WTC11 (cell line): ENCODE results near the gene SNX9.

ENCODE experiments used
- ATF2 ChIP-seq: sonication (generic); formaldehyde crosslinking; IDR thresholded peaks from 2 replicates; pipeline ENCODE4 v1.8.1; 2022; ENCODE audit warnings: low read depth, missing genetic modification reagents, borderline replicate concordance
- CREB1 ChIP-seq: sonication (generic); formaldehyde crosslinking; IDR thresholded peaks from 2 replicates; pipeline ENCODE4 v1.8.0; 2023; ENCODE audit warnings: mild to moderate bottlenecking, missing genetic modification reagents
- CTCF ChIP-seq: fragments of 200-600 bp; IDR thresholded peaks from 2 replicates; pipeline ENCODE4 v1.8.0; 2022; ENCODE audit warnings: antibody characterized with exemption
- E2F4 ChIP-seq: sonication (generic); formaldehyde crosslinking; IDR thresholded peaks from 2 replicates; pipeline ENCODE4 v1.8.1; 2022; ENCODE audit warnings: low read depth, mild to moderate bottlenecking, moderate library complexity, missing genetic modification reagents, borderline replicate concordance
- EMX1 ChIP-seq: fragments of 250-450 bp; sonication (Bioruptor Pico); IDR thresholded peaks from 2 replicates; pipeline ENCODE4 v1.8.0; 2021; ENCODE audit warnings: mild to moderate bottlenecking
- ERG ChIP-seq: fragments of 250-450 bp; sonication (Bioruptor Pico); IDR thresholded peaks from 2 replicates; pipeline ENCODE4 v1.8.0; 2021; ENCODE audit warnings: mild to moderate bottlenecking
- FOXK1 ChIP-seq: sonication (generic); formaldehyde crosslinking; IDR thresholded peaks from 2 replicates; pipeline ENCODE4 v1.8.0; 2022; ENCODE audit warnings: mild to moderate bottlenecking, moderate library complexity, missing genetic modification reagents
- SMAD3 ChIP-seq: sonication (generic); formaldehyde crosslinking; IDR thresholded peaks from 2 replicates; pipeline ENCODE4 v1.8.0; 2022; ENCODE audit warnings: missing genetic modification reagents, mild to moderate bottlenecking, borderline replicate concordance
- SOX15 ChIP-seq: fragments of 250-450 bp; sonication (Bioruptor Pico); IDR thresholded peaks from 2 replicates; pipeline ENCODE4 v1.9.0; 2021; ENCODE audit warnings: mild to moderate bottlenecking
- TCF7 ChIP-seq: sonication (generic); formaldehyde crosslinking; IDR thresholded peaks from 2 replicates; pipeline ENCODE4 v1.8.0; 2022; ENCODE audit warnings: mild to moderate bottlenecking, low read depth, missing genetic modification reagents, moderate library complexity
- TEAD1 ChIP-seq: sonication (generic); formaldehyde crosslinking; IDR thresholded peaks from 2 replicates; pipeline ENCODE4 v1.8.0; 2022; ENCODE audit warnings: mild to moderate bottlenecking, missing genetic modification reagents
- ZBTB43 ChIP-seq: sonication (generic); formaldehyde crosslinking; IDR thresholded peaks from 2 replicates; pipeline ENCODE4 v1.8.1; 2023; ENCODE audit warnings: mild to moderate bottlenecking, missing genetic modification reagents
- ZNF219 ChIP-seq: sonication (generic); formaldehyde crosslinking; IDR thresholded peaks from 2 replicates; pipeline ENCODE4 v1.8.0; 2023; ENCODE audit warnings: missing genetic modification reagents, mild to moderate bottlenecking, borderline replicate concordance
- ZNF396 ChIP-seq: fragments of 250-450 bp; sonication (Bioruptor Pico); IDR thresholded peaks from 2 replicates; pipeline ENCODE4 v1.8.0; 2021; ENCODE audit warnings: mild to moderate bottlenecking, moderate library complexity, borderline replicate concordance

GRCh38 chr6:157840261-157840660 is 17.2 kb downstream of the SNX9 start:
- TF ChIP-seq ZNF219 (CRISPR knock-in tag) (no peak), CTCF (no peak), ATF2 (CRISPR knock-in tag) (no peak), EMX1 (no peak), ERG (CRISPR knock-in tag) (no peak), FOXK1 (CRISPR knock-in tag) (no peak), SMAD3 (CRISPR knock-in tag) (no peak), E2F4 (CRISPR knock-in tag) (no peak), ZNF396 (CRISPR knock-in tag) (no peak), TCF7 (CRISPR knock-in tag) (no peak), SOX15 (no peak), ZBTB43 (no peak), TEAD1 (CRISPR knock-in tag) (no peak), CREB1 (CRISPR knock-in tag) (no peak)
